ENCODE data around the gene RALGAPA1.
A peak's percentile ranks its signal among the peaks of the same experiment; 100 is the strongest.

RALGAPA1 gene

GRCh38 chr14:35818346-35819115, 9.4 kb upstream of the RALGAPA1 start:
- no peak overlapping the region for H3K4me2 ChIP-seq (ENCODE audit: low read length)
- H3K27me3 ChIP-seq (ENCODE audit: control insufficient read depth, low read length), result no peaks in the 10 kb centered on the region; the same call in 1 of the 2 replicates
- H3K9me3 ChIP-seq (ENCODE audit: control insufficient read depth, insufficient read depth, low read length), result no peaks in the 10 kb centered on the region
- no peak overlapping the region for H3K4me3 ChIP-seq (ENCODE audit: low read length)
- peak; percentile 56 for TF ChIP-seq CTCF (IDR thresholded peaks at IDR 0.05; ENCODE audit: low read depth, low read length, poor library complexity, severe bottlenecking)
- TF ChIP-seq EZH2phosphoT487 (IDR thresholded peaks at IDR 0.05; ENCODE audit: borderline replicate concordance, low read length), result no peak
- no peak overlapping the region for H3K27ac ChIP-seq (ENCODE audit: low read depth, low read length)
- H3K79me2 ChIP-seq (ENCODE audit: control insufficient read depth, low read length), result no peaks in the 10 kb centered on the region
- H3K4me1 ChIP-seq (ENCODE audit: control insufficient read depth, low read length), result no peaks in the 10 kb centered on the region
- no peaks in the 10 kb centered on the region for H3K36me3 ChIP-seq (ENCODE audit: control insufficient read depth, low read length)
- H3K9me2 ChIP-seq (replicated peaks; ENCODE audit: control insufficient read depth, low read length), result no peaks in the 10 kb centered on the region
- H3F3A ChIP-seq (ENCODE audit: control insufficient read depth, insufficient read depth), result peaks cover 5% of the 10 kb centered on the region; the same call in 1 of the 2 replicates
- no peaks in the 10 kb centered on the region for H4K20me1 ChIP-seq (ENCODE audit: control insufficient read depth, insufficient read depth, low read depth, low read length)

GRCh38 chr14:35814371-35815005, 5.4 kb upstream of the RALGAPA1 start:
- Histone ChIP-seq H3K36me3 (ENCODE audit: control insufficient read depth, low read length) (no peaks in the 10 kb centered on the region), H3K9me3 (ENCODE audit: control insufficient read depth, insufficient read depth, low read length) (no peaks in the 10 kb centered on the region)

GRCh38 chr14:35810963-35811362, 1.9 kb upstream of the RALGAPA1 start:
- H3K79me2 ChIP-seq (ENCODE audit: control insufficient read depth, low read length), result peaks cover 23% of the 10 kb centered on the region
- H3K9me2 ChIP-seq (replicated peaks; ENCODE audit: control insufficient read depth, low read length), result no peaks in the 10 kb centered on the region
- peaks cover 20% of the 10 kb centered on the region for H3K4me1 ChIP-seq (ENCODE audit: control insufficient read depth, low read length)
- no peak overlapping the region for H3K4me3 ChIP-seq (ENCODE audit: low read length)
- H3K4me2 ChIP-seq (ENCODE audit: low read length), result no peak overlapping the region
- TF ChIP-seq EZH2phosphoT487 (IDR thresholded peaks at IDR 0.05; ENCODE audit: borderline replicate concordance, low read length) (no peak), CTCF (IDR thresholded peaks at IDR 0.05; ENCODE audit: low read depth, low read length, poor library complexity, severe bottlenecking) (no peak)
- no peak overlapping the region for H3K27ac ChIP-seq (ENCODE audit: low read depth, low read length)
- H3K27me3 ChIP-seq (ENCODE audit: control insufficient read depth, low read length), result no peaks in the 10 kb centered on the region
- H4K20me1 ChIP-seq (ENCODE audit: control insufficient read depth, insufficient read depth, low read depth, low read length), result no peaks in the 10 kb centered on the region
- H3K36me3 ChIP-seq (ENCODE audit: control insufficient read depth, low read length), result no peaks in the 10 kb centered on the region; the same call in 1 of the 2 replicates
- H3K9me3 ChIP-seq (ENCODE audit: control insufficient read depth, insufficient read depth, low read length), result no peaks in the 10 kb centered on the region
- H3F3A ChIP-seq (ENCODE audit: control insufficient read depth, insufficient read depth), result peaks cover 16% of the 10 kb centered on the region

More at GRCh38 chr14:35814371-35815005, 5.4 kb upstream of the RALGAPA1 start:
- Histone ChIP-seq H3K27ac (ENCODE audit: low read depth, low read length) (no peak overlapping the region), H3K4me3 (ENCODE audit: low read length) (no peak overlapping the region), H3F3A (ENCODE audit: control insufficient read depth, insufficient read depth) (peaks cover 4% of the 10 kb centered on the region), H3K9me2 (replicated peaks; ENCODE audit: control insufficient read depth, low read length) (no peaks in the 10 kb centered on the region), H4K20me1 (ENCODE audit: control insufficient read depth, insufficient read depth, low read depth, low read length) (no peaks in the 10 kb centered on the region), H3K4me1 (ENCODE audit: control insufficient read depth, low read length) (peaks cover 2% of the 10 kb centered on the region; the same call in 1 of the 2 replicates), H3K79me2 (ENCODE audit: control insufficient read depth, low read length) (no peaks in the 10 kb centered on the region), H3K4me2 (ENCODE audit: low read length) (no peak overlapping the region), H3K27me3 (ENCODE audit: control insufficient read depth, low read length) (no peaks in the 10 kb centered on the region; the same call in 1 of the 2 replicates)
- TF ChIP-seq EZH2phosphoT487 (IDR thresholded peaks at IDR 0.05; ENCODE audit: borderline replicate concordance, low read length) (no peak), CTCF (IDR thresholded peaks at IDR 0.05; ENCODE audit: low read depth, low read length, poor library complexity, severe bottlenecking) (peak; percentile 81)

All from DOHH2 (cell line).